Measurements from ENCODE around the gene IFT20.

- TF ChIP-seq CTCF (conservative IDR thresholded peaks at IDR 0.05; ENCODE audit: low read length) (peak; percentile 40; the same call in 1 of the 2 replicates), EZH2phosphoT487 (IDR thresholded peaks at IDR 0.05; ENCODE audit: borderline replicate concordance, low read depth, low read length) (no peak)
Measured at GRCh38 chr17:28369684-28370034, 34.4 kb upstream of the IFT20 start.

All from OCI-LY7 (cell line).